Measurements from ENCODE around the gene SLC35E4.
"Not testable (repeated sequence)": the region's sequence is repeated elsewhere in the genome, so short reads cannot be mapped to it uniquely, and the experiment has no call there.

The SLC35E4 gene

DNA sequence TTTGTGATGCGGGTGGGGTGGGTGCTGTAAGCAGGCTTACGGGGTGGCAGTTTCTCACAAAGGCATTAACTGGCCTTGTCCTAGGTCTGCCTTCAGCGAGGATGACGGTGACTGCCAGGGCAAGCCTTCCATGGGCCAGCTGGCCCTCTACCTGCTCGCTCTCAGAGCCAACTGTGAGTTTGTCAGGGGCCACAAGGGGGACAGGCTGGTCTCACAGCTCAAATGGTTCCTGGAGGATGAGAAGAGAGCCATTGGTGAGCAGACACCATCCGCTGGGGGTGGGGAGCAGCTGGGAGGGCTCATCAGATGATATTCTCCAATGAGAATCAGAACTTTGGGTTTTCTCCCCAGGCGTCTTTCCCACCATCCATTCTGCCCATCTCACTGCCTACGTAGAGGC lies 22.8 kb upstream of the SLC35E4 start:
- no peak for DNase-seq

DNA sequence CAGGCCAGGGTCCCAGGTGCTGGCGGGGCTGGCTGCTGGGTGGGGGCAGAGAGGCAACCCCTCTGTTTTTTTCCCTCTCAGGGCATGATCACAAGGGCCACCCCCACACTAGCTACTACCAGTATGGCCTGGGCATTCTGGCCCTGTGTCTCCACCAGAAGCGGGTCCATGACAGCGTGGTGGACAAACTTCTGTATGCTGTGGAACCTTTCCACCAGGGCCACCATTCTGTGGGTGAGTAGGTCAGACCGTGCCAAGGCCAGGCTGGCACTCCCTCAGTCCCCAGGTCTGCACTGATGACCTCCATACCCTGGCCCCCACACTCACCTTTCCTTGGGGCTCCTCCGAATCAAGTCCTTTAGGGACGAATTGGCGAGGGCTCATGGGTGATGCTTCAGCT lies 21.3 kb upstream of the SLC35E4 start:
- DNase-seq: no peak

- DNase-seq: no peak
Observed at GRCh38 chr22:30614879-30615278, 20.7 kb upstream of the SLC35E4 start.

DNA sequence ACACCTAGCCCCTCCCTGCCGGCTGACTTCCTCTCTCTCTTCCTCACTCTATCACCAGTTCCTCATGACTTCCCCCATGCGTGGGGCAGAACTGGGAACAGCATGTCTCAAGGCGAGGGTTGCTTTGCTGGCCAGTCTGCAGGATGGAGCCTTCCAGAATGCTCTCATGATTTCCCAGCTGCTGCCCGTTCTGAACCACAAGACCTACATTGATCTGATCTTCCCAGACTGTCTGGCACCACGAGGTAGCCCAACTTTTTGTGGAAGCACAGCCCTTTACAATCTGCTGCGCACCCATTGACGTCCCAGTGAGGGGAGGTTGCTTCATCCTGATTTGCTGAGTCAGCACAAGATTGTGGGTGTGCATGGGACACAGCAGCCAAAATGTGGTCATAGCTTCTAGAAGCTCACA lies 20.0 kb upstream of the SLC35E4 start:
- no peak for DNase-seq

- DNase-seq: no peak
Observed at GRCh38 chr22:30617819-30618218, 17.8 kb upstream of the SLC35E4 start.

GRCh38 chr22:30619909-30620308 lies 15.7 kb upstream of the SLC35E4 start:
- DNase-seq: not testable (repeated sequence)

- DNase-seq: no peak
Observed at GRCh38 chr22:30626413-30626812, 9.2 kb upstream of the SLC35E4 start.

- no peak for DNase-seq
Observed at GRCh38 chr22:30627471-30627870, 8.1 kb upstream of the SLC35E4 start.

DNA sequence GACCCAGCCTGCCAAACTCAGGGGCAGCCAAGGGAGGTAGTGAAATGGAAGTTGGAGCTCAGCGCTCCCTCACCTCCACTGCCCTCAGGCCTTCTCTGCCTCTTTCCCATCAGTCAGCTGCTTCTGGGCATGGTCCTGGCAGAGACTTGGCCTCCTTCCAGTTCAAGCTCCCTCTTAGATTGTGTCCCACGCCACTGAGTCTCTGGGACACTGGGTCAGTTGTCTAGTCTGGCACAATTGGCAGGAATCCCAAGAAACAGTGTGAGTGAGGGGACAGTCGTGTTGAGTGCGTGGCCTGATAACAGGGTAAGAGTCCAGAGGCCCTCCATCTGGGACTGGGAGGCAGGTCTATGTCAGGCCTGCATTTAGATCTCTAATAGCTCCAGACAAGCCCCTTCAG lies 7.1 kb upstream of the SLC35E4 start:
- no peak for DNase-seq

- not testable (repeated sequence) for DNase-seq
Observed at GRCh38 chr22:30631469-30631868, 4.1 kb upstream of the SLC35E4 start.

- peak; percentile 83 for DNase-seq
Observed at GRCh38 chr22:30634471-30635233, 929 bp upstream of the SLC35E4 start.

DNA sequence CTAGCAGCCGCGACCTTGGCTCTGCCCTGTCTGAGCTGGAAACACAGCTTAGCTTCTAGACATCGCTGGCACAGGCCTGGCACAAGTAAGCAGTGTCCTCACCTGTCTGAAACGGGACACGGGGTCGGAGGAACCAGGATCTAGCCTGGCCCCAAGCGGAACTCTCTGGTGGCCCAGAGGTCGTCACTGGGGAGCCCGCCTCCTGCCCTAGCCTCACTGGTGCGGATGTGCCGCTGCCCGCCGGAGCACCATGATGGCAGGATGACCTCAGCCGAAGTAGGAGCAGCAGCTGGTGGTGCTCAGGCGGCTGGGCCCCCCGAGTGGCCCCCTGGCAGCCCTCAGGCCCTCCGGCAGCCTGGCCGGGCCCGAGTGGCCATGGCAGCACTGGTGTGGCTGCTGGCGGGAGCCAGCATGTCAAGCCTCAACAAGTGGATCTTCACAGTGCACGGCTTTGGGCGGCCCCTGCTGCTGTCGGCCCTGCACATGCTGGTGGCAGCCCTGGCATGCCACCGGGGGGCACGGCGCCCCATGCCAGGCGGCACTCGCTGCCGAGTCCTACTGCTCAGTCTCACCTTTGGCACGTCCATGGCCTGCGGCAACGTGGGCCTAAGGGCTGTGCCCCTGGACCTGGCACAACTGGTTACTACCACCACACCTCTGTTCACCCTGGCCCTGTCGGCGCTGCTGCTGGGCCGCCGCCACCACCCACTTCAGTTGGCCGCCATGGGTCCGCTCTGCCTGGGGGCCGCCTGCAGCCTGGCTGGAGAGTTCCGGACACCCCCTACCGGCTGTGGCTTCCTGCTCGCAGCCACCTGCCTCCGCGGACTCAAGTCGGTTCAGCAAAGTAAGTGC lies 871 bp downstream of the SLC35E4 start:
- no peak for DNase-seq

GRCh38 chr22:30637701-30638114 lies 2.1 kb downstream of the SLC35E4 start:
- DNase-seq: no peak

GRCh38 chr22:30640361-30640760 lies 4.8 kb downstream of the SLC35E4 start:
- DNase-seq: no peak

DNA sequence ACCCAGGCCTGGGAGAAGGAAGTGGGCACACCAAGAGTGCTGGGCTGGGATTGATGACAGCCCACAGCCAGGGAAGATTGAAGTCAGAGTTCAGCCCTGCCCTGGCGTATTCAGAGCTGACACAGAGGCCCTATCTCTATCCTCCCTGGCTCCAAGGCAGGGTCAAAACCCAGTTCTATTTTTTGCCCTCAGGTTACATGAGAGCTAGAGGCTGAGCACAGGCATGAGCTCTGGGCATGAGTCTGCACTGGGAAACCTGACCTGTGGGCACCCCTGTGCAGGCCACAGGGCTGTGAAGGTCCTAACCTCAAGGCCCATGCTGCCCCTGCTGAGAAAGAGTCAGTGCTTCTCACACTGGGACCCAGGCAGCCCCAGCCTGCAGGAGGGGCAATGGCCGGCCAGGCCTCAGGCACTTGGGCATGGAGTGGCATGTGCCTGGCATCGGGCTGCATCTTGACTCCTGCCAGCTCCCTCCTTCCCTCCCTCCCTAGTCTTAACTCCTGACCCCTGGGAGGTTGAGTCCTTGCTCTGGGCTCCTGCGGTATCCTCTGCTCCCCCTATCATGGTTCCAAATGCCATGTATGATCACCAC lies 5.4 kb downstream of the SLC35E4 start:
- DNase-seq: no peak

GRCh38 chr22:30643055-30643875 lies 7.7 kb downstream of the SLC35E4 start:
- DNase-seq: no peak

GRCh38 chr22:30646518-30647160 lies 11.1 kb downstream of the SLC35E4 start:
- no peak for DNase-seq

- no peak for DNase-seq
Observed at GRCh38 chr22:30647536-30647935, 12.0 kb downstream of the SLC35E4 start.

- no peak for DNase-seq
Observed at GRCh38 chr22:30648825-30649224, 13.2 kb downstream of the SLC35E4 start.

DNA sequence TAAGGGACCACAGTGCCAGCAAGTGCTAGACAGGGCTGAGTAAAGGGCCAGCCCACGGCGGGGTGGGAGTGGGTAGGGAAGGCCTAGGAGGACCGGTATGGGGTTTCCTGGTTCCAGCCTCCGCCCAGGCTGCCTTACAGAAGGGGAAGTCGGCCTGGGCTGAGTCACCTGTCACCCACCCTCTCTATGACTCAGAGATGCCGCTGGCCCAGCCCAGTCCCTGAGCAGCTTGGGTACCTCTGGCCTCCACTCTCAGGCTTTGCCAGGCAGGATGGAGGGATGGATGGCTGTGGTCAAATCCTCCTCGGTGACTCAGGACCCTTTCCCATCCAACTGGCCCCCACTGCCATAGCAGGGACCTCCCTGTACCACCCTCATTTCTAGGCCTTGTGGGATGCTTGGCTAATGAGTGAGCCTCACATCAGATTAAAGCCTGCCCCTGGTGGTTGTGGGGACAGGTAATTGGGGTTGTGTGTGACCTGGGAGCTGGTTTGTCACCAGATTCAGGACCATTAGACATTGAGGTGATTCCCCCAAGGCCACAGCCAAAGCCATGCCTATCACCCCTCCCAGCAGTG lies 13.9 kb downstream of the SLC35E4 start:
- no peak for DNase-seq

GRCh38 chr22:30650508-30651116 lies 15.0 kb downstream of the SLC35E4 start:
- DNase-seq: no peak

- DNase-seq: no peak
Observed at GRCh38 chr22:30652852-30653251, 17.3 kb downstream of the SLC35E4 start.
